IPS-NIHi11 (cell line): Measurements from ENCODE around the gene OR52B6.
"Not testable (repeated sequence)": the region's sequence is repeated elsewhere in the genome, so short reads cannot be mapped to it uniquely, and the experiment has no call there.

Source experiments
- DNase-seq: peaks from one replicate; pipeline ENCODE4 v3.0.0; 2012; ENCODE audit warnings: mixed read lengths, low spot score

The OR52B6 gene

GRCh38 chr11:5596607-5597201 lies 16.0 kb downstream of the OR52B6 start, which contains the start of gene TRIM6:
TSS of gene TRIM6 (plus strand) at chr11:5596637. CDS start at chr11:5596898, 261 bp downstream.
- DNase-seq = peak; percentile 51

GRCh38 chr11:5597953-5598352 lies 17.3 kb downstream of the OR52B6 start:
- no peak for DNase-seq

DNA sequence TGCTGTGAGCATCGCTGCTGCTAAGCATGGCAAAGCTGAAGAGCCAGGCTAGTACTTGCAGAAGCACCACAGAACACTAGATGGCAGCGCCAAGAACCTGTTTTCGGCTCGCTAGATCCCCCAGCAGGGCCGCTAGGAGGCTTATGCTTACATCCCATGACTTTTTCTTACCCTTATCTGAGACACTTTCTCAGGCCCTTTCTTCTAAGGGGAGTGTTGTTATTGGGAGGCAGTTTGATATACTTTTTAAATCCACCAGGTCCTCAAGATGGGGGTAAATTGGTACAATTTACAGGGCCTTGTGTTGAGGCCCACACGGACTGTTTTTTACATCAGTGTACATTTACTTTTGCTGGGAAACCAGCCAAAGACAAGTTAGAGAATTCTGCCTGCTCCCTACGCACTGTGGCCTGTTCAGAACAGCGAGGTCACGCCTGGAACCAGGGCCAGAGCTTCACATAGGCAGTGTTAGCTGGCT lies 19.7 kb downstream of the OR52B6 start:
- peak; percentile 64 for DNase-seq

DNA sequence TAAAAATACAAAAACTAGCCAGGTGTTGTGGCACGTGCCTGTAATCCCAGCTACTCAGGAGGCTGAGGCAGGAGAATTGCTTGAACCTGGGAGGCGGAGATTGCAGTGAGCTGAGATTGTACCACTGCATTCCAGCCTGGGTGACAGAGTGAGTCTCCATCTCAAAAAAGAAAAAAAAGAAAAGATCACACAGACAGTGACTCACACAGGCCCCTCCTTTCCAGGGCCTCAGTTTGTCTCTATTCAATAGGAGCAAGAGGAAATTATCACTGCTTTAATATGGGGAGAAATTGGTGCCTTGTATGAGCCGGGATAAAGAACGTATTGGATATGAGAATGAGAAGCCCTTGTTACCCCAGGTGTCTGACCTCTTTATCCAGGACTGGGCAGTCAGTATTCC lies 22.1 kb downstream of the OR52B6 start:
- not testable (repeated sequence) for DNase-seq

GRCh38 chr11:5603326-5603725 lies 22.6 kb downstream of the OR52B6 start:
- no peak for DNase-seq

DNA sequence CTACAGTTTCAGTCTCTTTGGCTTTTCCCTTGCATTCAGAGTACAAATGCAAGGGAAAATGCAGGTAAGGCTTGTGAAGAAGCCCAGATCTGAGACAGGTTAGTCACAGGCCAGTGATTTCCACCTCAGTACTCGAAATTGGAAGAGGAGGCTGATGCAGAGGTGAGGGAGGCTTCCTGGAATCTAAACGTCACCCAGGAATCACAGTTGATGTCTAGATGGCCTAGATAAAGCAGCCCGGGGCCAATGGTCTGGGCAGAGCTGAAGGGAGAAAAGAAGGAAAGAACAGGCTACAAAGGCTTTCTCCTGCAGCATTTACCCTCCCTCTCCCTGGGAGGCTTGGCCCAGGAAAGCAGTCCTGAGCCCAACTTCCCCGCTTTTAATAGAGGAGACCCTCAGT lies 24.2 kb downstream of the OR52B6 start:
- DNase-seq = no peak

DNA sequence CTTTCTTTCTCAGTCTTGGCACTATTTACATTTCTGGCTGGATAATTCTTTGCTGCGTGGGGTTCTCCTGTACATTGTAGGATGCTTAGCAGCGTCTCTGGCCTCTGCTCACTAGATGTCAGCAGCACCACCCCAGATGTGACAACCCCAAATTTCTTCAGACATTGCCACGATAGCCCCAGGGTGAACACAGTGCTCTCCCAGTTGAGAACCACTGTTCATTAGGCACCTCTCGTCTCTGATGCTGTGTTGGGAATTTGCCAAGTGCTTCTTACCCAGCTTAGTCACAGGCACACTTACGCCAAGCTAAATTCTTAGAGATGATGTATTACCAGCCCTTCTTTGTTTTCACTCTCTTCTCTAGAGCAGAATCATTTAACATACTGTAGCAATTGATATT lies 25.2 kb downstream of the OR52B6 start:
- DNase-seq = no peak

- DNase-seq = no peak
These were observed 28.1 kb downstream of the OR52B6 start for GRCh38 chr11:5608808-5609207.

DNA sequence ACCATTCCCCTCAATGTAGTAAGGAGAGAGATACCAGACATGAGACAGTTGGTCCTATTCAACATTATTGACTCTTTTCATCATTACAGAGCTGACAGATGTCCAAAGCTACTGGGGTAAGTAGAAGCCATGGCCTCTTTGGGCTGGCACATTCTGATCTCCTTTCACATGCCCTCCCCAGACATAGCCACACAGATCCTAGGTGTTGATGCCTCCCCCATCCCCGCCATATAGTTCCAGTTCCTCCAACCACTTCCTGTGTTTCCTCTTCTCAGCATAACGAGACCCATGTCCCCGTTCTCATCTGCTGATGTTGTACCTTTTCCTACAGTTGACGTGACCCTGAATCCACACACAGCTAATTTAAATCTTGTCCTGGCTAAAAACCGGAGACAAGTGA lies 29.8 kb downstream of the OR52B6 start:
- DNase-seq = no peak

DNA sequence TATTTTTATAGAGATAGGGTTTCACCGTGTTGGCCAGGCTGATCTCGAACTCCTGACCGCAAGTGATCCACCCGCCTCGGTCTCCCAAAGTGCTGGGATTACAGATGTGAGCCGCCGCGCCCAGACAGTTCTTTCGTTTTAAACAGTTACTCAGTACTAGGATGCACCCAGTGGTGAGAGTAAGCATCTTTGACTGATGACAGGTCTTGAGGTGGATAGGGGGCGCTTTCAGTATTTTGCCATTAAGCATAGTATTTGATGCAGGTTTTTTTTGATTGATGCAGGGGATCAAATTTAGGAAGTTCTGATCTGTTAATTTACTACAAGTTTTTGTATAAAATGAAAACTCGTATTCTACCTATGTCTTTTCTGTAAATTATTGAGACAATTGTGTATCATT lies 30.9 kb downstream of the OR52B6 start:
- DNase-seq = no peak

- DNase-seq = no peak
These were observed 38.1 kb downstream of the OR52B6 start for GRCh38 chr11:5618807-5619206.

DNA sequence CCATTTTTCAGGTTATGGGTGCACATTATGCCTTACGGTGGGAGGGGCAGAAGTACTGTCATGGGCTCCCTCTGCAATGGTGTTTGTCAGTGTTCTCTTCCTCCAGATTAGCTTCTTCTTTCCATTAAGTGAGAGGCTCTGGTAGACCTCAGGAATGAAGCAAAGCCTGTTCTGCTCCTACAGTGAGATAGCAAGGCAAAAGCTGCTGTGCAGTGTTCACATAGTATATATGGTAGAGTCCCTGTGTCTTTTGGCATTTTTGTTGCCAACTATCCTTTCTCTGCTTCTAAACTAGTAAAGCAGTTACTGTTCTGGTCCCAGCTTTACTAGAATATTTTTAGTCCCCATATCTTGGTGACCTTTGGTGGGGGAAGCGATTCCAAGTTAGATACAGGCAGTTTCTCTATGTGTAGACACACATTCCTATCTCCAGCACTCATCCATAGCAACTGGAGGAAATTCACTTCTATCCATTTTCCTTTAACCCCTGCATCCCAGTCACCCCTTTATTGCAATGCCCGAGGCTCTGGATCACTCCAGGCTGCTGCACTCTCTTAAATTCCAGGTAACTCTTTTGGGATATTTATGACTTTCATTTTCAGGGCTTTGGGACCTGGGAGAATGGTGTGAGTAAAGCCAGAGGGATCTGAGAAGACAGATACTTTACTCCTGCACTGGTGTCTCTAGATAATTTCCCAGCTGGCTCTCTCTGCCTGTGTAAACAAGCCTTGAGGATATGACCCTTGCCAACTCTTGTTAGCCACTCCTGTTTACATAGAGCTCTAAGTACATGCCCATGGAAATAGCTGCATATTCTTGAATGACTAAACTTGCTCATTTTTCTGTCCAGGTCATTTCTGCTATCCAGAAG lies 40.2 kb downstream of the OR52B6 start:
- DNase-seq = no peak

DNA sequence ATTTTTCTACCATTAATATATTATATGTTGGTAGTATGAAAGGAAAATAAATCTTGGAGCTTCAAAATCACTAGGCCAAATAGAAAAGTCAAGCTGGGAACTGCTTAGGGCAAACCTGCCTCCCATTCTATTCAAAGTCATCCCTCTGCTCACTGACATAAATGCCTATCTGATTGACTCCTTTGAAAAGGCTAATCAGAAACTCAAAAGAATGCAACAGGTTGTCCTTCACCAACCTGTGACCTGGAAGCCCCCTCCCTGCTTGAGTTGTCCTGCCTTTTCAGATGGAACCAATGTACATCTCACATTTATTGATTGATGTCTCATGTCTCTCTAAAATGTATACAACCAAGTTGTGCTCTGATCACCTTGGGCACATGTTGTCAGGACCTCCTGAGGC lies 40.9 kb downstream of the OR52B6 start:
- no peak for DNase-seq

- no peak for DNase-seq
These were observed 42.1 kb downstream of the OR52B6 start for GRCh38 chr11:5622802-5623201.

DNA sequence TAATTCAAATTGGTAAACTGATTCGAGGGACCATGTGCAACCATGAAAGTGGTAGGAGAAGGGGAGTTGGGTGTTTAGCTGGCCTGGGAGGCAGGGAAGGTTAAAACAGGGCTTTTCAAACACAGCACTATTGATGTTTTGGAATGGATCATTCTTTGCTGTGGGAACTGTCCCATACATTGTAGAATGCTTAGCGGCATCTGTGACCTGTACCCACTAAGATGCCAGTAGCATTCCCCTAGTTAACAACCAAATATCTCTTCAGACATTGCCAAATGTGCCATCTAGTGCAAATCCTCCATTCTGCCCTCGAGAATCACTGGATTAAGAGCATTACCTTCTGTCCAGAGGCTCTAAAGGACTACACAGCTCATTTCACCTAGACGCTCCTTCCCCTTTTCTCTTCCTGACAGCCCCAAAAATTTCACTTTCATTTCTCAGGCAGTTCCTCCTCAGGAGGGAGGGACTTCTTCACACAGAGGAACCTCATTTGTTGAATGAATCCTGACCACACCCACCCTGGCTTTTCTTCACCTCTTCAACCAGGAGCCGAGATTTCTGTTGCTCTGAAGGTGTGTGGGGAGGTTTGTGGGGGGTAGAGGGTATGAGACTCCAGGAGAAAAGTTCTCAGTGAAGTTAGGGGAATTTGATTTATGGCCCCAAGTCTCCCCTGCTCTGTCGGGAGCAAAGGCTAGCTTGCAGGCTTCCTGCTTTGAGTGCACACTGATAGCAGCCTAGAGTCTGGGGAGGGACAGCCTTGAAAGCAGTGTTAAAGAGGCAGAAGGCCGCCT lies 44.0 kb downstream of the OR52B6 start, which contains the start of gene TRIM34:
TSS of gene TRIM34 (plus strand) at position 513 of the 791 bp plus-strand sequence. CDS start 7,331 bp downstream, outside the sequence.
- peak; percentile 71 for DNase-seq

- no peak for DNase-seq
These were observed 44.6 kb downstream of the OR52B6 start for GRCh38 chr11:5625281-5625680.

- no peak for DNase-seq
These were observed 45.5 kb downstream of the OR52B6 start for GRCh38 chr11:5626196-5626595.

GRCh38 chr11:5631417-5631816 lies 50.7 kb downstream of the OR52B6 start:
- DNase-seq = no peak
